ENCODE data around the gene DAPL1.

The DAPL1 gene

DNA sequence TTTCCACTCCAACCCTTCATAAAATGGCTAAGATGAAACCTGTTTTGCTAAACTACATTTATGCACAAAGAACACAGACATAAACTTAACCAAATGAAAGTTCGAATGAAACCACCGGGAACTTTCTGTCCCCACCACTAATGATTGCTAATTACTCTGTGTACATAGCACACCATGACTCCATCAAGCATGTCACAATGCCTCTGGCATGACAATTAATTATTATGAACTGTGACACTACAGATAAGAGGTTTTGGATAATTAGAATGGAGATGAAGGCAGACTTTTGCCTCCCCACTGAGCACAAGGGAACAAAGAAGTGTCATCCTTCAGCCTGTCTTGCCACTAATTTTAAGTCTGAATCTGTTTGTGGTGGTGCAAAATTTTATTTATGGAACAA, 1.5 kb downstream of the DAPL1 start:
- no peak for TF ChIP-seq CTCF (IDR thresholded peaks at IDR 0.05)

- TF ChIP-seq CTCF (IDR thresholded peaks at IDR 0.05): no peak
Measured at GRCh38 chr2:158797963-158798700, 3.0 kb downstream of the DAPL1 start.

DNA sequence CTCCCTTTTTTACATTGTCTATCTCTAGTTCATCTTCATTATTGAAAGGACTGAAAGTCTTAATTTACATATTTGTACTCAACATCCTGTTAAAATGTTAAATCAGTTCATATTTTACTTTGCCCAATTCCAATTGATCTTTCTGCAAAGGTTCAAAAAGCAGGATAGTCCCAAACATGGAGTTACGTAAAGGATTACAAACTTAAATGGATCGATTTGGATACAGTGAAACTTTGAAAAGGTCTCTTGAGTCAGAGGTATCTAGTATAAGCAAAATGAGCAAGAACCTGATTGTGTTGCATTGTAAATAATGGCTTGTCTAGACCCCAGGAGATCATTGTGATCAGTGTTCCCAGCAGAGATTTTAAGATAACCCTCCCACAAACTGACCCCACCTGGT, 4.1 kb downstream of the DAPL1 start:
- no peak for TF ChIP-seq CTCF (IDR thresholded peaks at IDR 0.05)

DNA sequence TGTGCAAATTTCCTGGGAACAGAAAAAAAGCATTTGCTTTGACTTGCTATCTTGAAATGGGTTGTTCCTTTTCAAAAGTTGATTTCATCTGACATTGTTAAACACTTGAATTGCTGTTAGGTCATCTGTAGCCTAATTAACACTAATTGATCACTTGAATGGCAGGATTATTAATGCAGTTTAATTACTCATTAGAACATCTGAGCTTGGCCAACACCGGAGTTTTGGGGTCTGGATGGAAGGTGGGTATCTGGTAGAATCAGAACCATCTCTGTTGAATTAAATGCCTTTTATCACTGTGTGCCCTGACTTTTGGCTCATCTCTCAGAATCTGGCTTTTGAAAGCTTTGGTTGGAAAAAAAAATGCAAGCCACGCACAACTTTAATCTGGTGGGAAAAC, 8.4 kb downstream of the DAPL1 start:
- no peak for TF ChIP-seq CTCF (IDR thresholded peaks at IDR 0.05)

DNA sequence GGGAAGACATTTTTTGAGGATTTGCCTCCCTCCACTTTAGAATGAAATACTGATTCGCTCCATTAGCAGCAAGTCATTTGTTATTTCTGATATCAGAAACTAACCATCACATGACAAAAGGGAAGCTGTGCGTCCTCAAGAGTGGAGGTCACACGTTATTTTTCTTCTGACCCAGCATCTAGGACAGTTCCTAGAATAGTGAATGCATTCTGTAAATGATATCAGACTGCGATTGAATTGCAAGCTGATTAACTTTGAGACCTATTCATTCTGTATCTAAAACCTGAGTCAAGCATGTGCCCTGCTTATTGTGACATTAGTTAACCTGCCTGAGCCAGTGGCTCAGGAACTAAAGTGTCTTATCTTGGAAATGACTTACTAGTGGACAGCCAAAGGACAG, 10.1 kb downstream of the DAPL1 start:
- no peak for TF ChIP-seq CTCF (IDR thresholded peaks at IDR 0.05)

DNA sequence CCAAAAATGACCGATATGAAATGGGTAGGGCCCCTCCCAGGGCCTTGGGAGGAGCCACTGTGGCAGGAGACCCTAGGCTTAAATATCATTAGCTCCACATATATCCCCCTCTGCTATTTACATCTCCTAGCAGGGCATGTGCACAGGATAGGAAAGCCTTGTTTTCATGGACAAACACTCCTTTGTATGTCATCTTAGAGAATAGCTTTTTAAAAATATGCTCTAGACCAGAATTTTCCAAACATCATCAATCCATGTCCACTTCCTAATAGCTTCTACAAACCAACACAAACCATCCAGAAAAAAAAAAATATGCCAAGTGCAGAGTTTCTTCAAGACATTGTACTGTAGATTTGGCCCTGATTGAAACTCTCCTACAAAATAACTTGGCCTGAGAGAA, 10.8 kb downstream of the DAPL1 start:
- no peak for TF ChIP-seq CTCF (IDR thresholded peaks at IDR 0.05)

GRCh38 chr2:158806941-158807340, 11.8 kb downstream of the DAPL1 start:
- TF ChIP-seq CTCF (IDR thresholded peaks at IDR 0.05): no peak

DNA sequence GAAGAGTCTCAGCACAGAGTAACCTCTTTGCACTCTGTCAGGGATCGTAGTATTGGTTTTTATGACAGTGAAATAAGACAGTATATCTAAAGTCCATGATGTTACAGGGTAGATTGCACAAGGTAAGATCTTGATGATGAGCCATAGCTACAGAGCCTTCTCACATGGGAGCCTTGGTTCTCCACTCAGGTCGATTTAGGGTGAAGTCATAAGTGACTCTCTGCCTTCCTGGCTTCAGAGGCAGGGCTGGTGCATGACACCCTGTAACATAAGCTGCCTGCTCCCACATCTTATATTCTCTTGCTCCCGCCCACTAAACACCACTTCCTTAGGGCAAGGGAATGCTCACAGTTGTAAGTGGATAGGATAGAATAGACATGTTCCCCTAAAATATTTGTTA, 13.3 kb downstream of the DAPL1 start:
- no peak for TF ChIP-seq CTCF (IDR thresholded peaks at IDR 0.05)

Measured in LNCAP (cell line).